A549 (cell line): ENCODE data around the gene NUP214. TPM values are rescaled to one million over a fixed set of nuclear protein-coding genes. Genes with fewer than 3 reads are reported as not detected.

Experiments
- ATAC-seq, 2 experiments: fragments of 200-7000 bp in 1 of 2; fragments of >200 bp in 1 of 2; cut with Nextera tagmentation in 1 of 2; cut with Tn5 transposase in 1 of 2; 3 replicates each; pipeline versions ENCODE4 v1.8.0 to v1.9.1; 2018 to 2020; ENCODE audit warnings: mild to moderate bottlenecking in 1 of 2, moderate library complexity in 1 of 2
- CTCF ChIA-PET: fragments of 300-600 bp; sonication (Branson Sonifier 250); formaldehyde crosslinking; extraction: SDS; loops from one replicate; lab custom pipeline; 2021; ENCODE audit warnings: antibody characterized with exemption, inconsistent platforms; lab: Yijun Ruan, JAX
- POLR2A ChIA-PET: fragments of 350-600 bp; formaldehyde crosslinking; extraction: SDS; loops from one replicate; lab custom pipeline; 2021; ENCODE audit warnings: antibody characterized with exemption, inconsistent platforms; lab: Yijun Ruan, JAX
- DNase-seq, 2 experiments: peaks; one replicate each; pipeline versions ENCODE4 v3.0.0 to v3.0.0-alpha.2; 2011 to 2016; ENCODE audit warnings: low read depth in 1 of 2, low spot score in 1 of 2
- FAIRE-seq: peaks from 2 replicates; lab custom pipeline; 2011; peaks lifted over from hg19 to GRCh38; lab: Jason Lieb, UNC
- H3K27ac ChIP-seq, 2 experiments: fragments of >200 bp; sonication (Bioruptor Twin); formaldehyde crosslinking; 3 replicates each; pipeline ENCODE4 v1.5.1; 2016 to 2017
- H3K4me1 ChIP-seq: fragments of >200 bp; sonication (Bioruptor Twin); formaldehyde crosslinking; 3 replicates; pipeline ENCODE4 v1.6.1; 2016
- H3K4me2 ChIP-seq: fragments of >200 bp; sonication (Bioruptor Twin); formaldehyde crosslinking; 3 replicates; pipeline ENCODE4 v1.6.1; 2016
- H3K4me3 ChIP-seq: fragments of >200 bp; sonication (Bioruptor Twin); formaldehyde crosslinking; 3 replicates; pipeline ENCODE4 v1.5.1; 2016
- H3K9me3 ChIP-seq: fragments of >200 bp; sonication (Bioruptor Twin); formaldehyde crosslinking; 3 replicates; pipeline ENCODE4 v1.6.1; 2016
- CBX2 ChIP-seq: fragments of 200-600 bp; sonication (generic); IDR thresholded peaks from 2 replicates; pipeline ENCODE4 v1.6.1; 2016; ENCODE audit warnings: low read depth, mild to moderate bottlenecking, borderline replicate concordance
- CEBPB ChIP-seq, 2 experiments: fragments of >200 bp in 1 of 2; sonication (Bioruptor Twin) in 1 of 2; formaldehyde crosslinking in 1 of 2; IDR thresholded peaks; 2 replicates each; pipeline ENCODE4 v1.6.1; 2012 to 2016
- EHMT2 ChIP-seq: fragments of 200-600 bp; sonication (generic); IDR thresholded peaks from 2 replicates; pipeline ENCODE4 v1.6.1; 2016; ENCODE audit warnings: antibody characterized with exemption, low read depth, mild to moderate bottlenecking, moderate library complexity
- EP300 ChIP-seq, 2 experiments: fragments of >200 bp; sonication (Bioruptor Twin); formaldehyde crosslinking; IDR thresholded peaks; 2 replicates in 1 of 2; 3 replicates in 1 of 2; pipeline ENCODE4 v1.6.1; 2016 to 2017
- ESRRA ChIP-seq: fragments of 150-350 bp; IDR thresholded peaks from 2 replicates; pipeline ENCODE4 v1.6.1; 2014; ENCODE audit warnings: mild to moderate bottlenecking, low read length, borderline replicate concordance
- FOSL2 ChIP-seq, 2 experiments: fragments of 450-650 bp in 1 of 2; fragments of >200 bp in 1 of 2; sonication (Bioruptor Twin) in 1 of 2; formaldehyde crosslinking; IDR thresholded peaks; 2 replicates each; pipeline versions ENCODE4 v1.5.0 to v1.6.1; 2016 to 2020; ENCODE audit warnings: mild to moderate bottlenecking in 1 of 2, moderate library complexity in 1 of 2
- FOXS1 ChIP-seq: fragments of 250-450 bp; sonication (Bioruptor Pico); IDR thresholded peaks from 2 replicates; pipeline ENCODE4 v1.5.0; 2020; ENCODE audit warnings: mild to moderate bottlenecking, moderate library complexity
- GATA3 ChIP-seq: IDR thresholded peaks from 2 replicates; pipeline ENCODE4 v1.6.1; 2012; ENCODE audit warnings: borderline replicate concordance
- HEYL ChIP-seq: fragments of 250-450 bp; sonication (Bioruptor Pico); IDR thresholded peaks from 2 replicates; pipeline ENCODE4 v1.8.0; 2021; ENCODE audit warnings: mild to moderate bottlenecking, moderate library complexity
- HOXB13 ChIP-seq: fragments of 250-450 bp; sonication (Bioruptor Pico); IDR thresholded peaks from 2 replicates; pipeline ENCODE4 v1.5.0; 2020; ENCODE audit warnings: low read depth, mild to moderate bottlenecking, moderate library complexity
- HOXB5 ChIP-seq: fragments of 250-450 bp; sonication (Bioruptor Pico); IDR thresholded peaks from 2 replicates; pipeline ENCODE4 v1.5.0; 2020; ENCODE audit warnings: mild to moderate bottlenecking, moderate library complexity
- JUN ChIP-seq, 2 experiments: fragments of >200 bp; sonication (Bioruptor Twin); formaldehyde crosslinking; IDR thresholded peaks; 2 replicates in 1 of 2; 3 replicates in 1 of 2; pipeline ENCODE4 v1.6.1; 2016 to 2017
- JUNB ChIP-seq: fragments of >200 bp; sonication (Bioruptor Twin); formaldehyde crosslinking; IDR thresholded peaks from 2 replicates; pipeline ENCODE4 v1.6.1; 2016
- KDM5A ChIP-seq: fragments of 200-600 bp; sonication (generic); IDR thresholded peaks from 2 replicates; pipeline ENCODE4 v1.6.1; 2016; ENCODE audit warnings: antibody characterized with exemption, mild to moderate bottlenecking
- MAFK ChIP-seq: fragments of 450-650 bp; IDR thresholded peaks from 2 replicates; pipeline ENCODE4 v1.6.1; 2014; ENCODE audit not compliant: partially characterized antibody
- MYC ChIP-seq: IDR thresholded peaks from 2 replicates; pipeline ENCODE4 v1.6.1; 2012; ENCODE audit warnings: mild to moderate bottlenecking, inconsistent platforms, low read length, improper control_type of control experiment, borderline replicate concordance
- PHF8 ChIP-seq: fragments of 200-600 bp; sonication (generic); IDR thresholded peaks from 2 replicates; pipeline ENCODE4 v1.6.1; 2016; ENCODE audit warnings: low read depth, mild to moderate bottlenecking, antibody characterized with exemption, moderate library complexity, borderline replicate concordance
- RAD21 ChIP-seq, 2 experiments: fragments of >200 bp in 1 of 2; sonication (Bioruptor Twin) in 1 of 2; formaldehyde crosslinking in 1 of 2; IDR thresholded peaks in 1 of 2; conservative IDR thresholded peaks in 1 of 2; 2 replicates in 1 of 2; 3 replicates in 1 of 2; pipeline ENCODE4 v1.6.1; 2012 to 2018; ENCODE audit warnings: inconsistent platforms in 1 of 2
- RFX5 ChIP-seq: fragments of 450-650 bp; IDR thresholded peaks from 2 replicates; pipeline ENCODE4 v1.7.1; 2014; ENCODE audit warnings: antibody characterized with exemption, mild to moderate bottlenecking, moderate library complexity
- ZFP36 ChIP-seq: fragments of 450-650 bp; IDR thresholded peaks from 2 replicates; pipeline ENCODE4 v1.6.1; 2014; ENCODE audit warnings: borderline replicate concordance; ENCODE audit not compliant: partially characterized antibody
- ZNF302 ChIP-seq: fragments of 250-450 bp; sonication (Bioruptor Pico); IDR thresholded peaks from 2 replicates; pipeline ENCODE4 v1.9.0; 2021; ENCODE audit warnings: inconsistent platforms, mild to moderate bottlenecking, moderate library complexity
- ZSCAN20 ChIP-seq: fragments of 250-450 bp; sonication (Bioruptor Pico); IDR thresholded peaks from 2 replicates; pipeline ENCODE4 v1.8.0; 2022; ENCODE audit warnings: mild to moderate bottlenecking, moderate library complexity
- WGBS: methylation state at CpG from one replicate; pipeline ENCODE4 v1.1.6; 2017; ENCODE audit errors: missing lambda C conversion rate; 5-methylcytosine and 5-hydroxymethylcytosine counted together
- polyA plus RNA-seq, 4 experiments: library from polyadenylated mRNA; depleted of rRNA in 3 of 4; stranded (reverse); fragments of >200 nt; fragmentation: RNase III in 1 of 4; extraction: RNeasy Plus Mini Kit Qiagen cat#74134 plus additional on column Dnase treatment in 1 of 4; gene quantifications; 2 replicates in 3 of 4; 3 replicates in 1 of 4; pipeline ENCODE4 v1.2.3, GENCODE V29; 2011 to 2017
- TF ChIP-seq, protein P1 (sequence below): fragments of 150-350 bp; IDR thresholded peaks from 2 replicates; pipeline ENCODE4 v1.6.1; 2014; ENCODE audit warnings: low read depth, mild to moderate bottlenecking, low read length
- TF ChIP-seq, protein P2 (sequence below): IDR thresholded peaks from 2 replicates; pipeline ENCODE4 v1.6.1; 2012
- TF ChIP-seq, protein P3 (sequence below): fragments of >200 bp; sonication (Bioruptor Twin); formaldehyde crosslinking; IDR thresholded peaks from 2 replicates; pipeline ENCODE4 v1.6.1; 2016
- TF ChIP-seq, protein P4 (sequence below): fragments of 200-600 bp; sonication (generic); IDR thresholded peaks from 2 replicates; pipeline ENCODE4 v1.6.1; 2016; ENCODE audit warnings: antibody characterized with exemption, mild to moderate bottlenecking, moderate library complexity
- TF ChIP-seq, protein P5 (sequence below): fragments of 450-650 bp; IDR thresholded peaks from 2 replicates; pipeline ENCODE4 v1.6.1; 2014; ENCODE audit warnings: antibody characterized with exemption
- TF ChIP-seq, protein P6 (sequence below): fragments of >200 bp; sonication (Bioruptor Twin); formaldehyde crosslinking; IDR thresholded peaks from 3 replicates; pipeline ENCODE4 v1.5.1; 2016

Gene NUP214
- polyA plus RNA-seq, 2 of the 4 experiments (the other 2 are of a cell fraction): 14.4 to 18.5 TPM

DNA sequence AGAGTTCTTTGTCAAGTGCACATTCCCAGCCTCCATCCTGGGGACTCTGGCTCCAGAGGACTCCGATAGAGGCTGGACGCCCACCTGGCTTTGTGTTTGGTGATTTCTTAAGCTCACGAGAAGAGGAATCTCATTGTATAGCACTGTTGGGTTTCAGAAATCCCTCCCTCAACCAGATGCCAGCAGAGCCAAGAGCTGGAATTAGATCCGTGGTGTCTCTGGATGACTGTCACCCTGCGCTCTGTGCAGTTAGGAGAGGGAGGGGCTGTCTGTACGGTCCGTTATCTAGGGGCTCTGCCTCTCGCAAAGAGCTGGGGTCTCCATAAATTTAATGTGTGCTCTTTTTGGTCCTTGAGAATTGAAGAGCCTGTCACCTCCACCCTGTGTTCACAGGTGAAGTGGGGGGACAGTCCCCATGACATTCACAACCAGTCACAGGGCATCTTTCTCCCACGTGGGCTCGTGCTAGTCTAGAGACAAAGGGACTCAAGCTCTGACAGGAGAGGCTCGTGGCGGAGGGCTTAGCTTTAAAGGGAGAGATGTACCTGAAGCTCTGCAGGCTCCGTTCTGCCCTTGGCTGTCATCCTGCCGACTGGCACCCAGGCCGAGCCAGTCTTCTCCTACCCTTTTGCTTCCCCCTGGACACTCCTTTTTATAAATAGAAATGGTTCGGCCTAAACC is 109.6 kb downstream of the NUP214 start:
- ChIA-PET POLR2A (interaction anchor here (0.5 kb wide), 1 partner anchor 21 kb away, joined by 3 read pairs; no protein-coding TSS in a partner anchor), CTCF (interaction anchor here (0.8 to 2.1 kb wide), 6 partner anchors 8 to 249 kb away, joined by 3 to 7 read pairs (median 3); no protein-coding TSS in a partner anchor)
- H3K4me2 ChIP-seq: no peak overlapping the region
- no peaks in the 10 kb centered on the region for H3K9me3 ChIP-seq
- no peak overlapping the region for H3K4me3 ChIP-seq
- ATAC-seq (no peak), FAIRE-seq (no peak), DNase-seq (no peak)
- no peaks in the 10 kb centered on the region for H3K4me1 ChIP-seq
- TF ChIP-seq, protein P1, sequence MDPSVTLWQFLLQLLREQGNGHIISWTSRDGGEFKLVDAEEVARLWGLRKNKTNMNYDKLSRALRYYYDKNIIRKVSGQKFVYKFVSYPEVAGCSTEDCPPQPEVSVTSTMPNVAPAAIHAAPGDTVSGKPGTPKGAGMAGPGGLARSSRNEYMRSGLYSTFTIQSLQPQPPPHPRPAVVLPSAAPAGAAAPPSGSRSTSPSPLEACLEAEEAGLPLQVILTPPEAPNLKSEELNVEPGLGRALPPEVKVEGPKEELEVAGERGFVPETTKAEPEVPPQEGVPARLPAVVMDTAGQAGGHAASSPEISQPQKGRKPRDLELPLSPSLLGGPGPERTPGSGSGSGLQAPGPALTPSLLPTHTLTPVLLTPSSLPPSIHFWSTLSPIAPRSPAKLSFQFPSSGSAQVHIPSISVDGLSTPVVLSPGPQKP: no peak
- no peak for TF ChIP-seq CEBPB (IDR thresholded peaks at IDR 0.05)
- no peak for TF ChIP-seq GATA3
- TF ChIP-seq, protein P2, sequence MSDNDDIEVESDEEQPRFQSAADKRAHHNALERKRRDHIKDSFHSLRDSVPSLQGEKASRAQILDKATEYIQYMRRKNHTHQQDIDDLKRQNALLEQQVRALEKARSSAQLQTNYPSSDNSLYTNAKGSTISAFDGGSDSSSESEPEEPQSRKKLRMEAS: no peak
- no peak for TF ChIP-seq ZNF302 (CRISPR knock-in tag)
- TF ChIP-seq PHF8: no peak
- TF ChIP-seq ZSCAN20 (CRISPR knock-in tag): no peak
- TF ChIP-seq EHMT2: no peak
- no peak for TF ChIP-seq CBX2
- TF ChIP-seq, protein P3, sequence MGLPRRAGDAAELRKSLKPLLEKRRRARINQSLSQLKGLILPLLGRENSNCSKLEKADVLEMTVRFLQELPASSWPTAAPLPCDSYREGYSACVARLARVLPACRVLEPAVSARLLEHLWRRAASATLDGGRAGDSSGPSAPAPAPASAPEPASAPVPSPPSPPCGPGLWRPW: no peak
- TF ChIP-seq JUN (IDR thresholded peaks at IDR 0.05): no peak
- TF ChIP-seq ZFP36: no peak
- TF ChIP-seq RFX5: no peak
- no peak overlapping the region for H3K27ac ChIP-seq
- 94% methylated on average over 16 of the region's 16 CpGs for WGBS

DNA sequence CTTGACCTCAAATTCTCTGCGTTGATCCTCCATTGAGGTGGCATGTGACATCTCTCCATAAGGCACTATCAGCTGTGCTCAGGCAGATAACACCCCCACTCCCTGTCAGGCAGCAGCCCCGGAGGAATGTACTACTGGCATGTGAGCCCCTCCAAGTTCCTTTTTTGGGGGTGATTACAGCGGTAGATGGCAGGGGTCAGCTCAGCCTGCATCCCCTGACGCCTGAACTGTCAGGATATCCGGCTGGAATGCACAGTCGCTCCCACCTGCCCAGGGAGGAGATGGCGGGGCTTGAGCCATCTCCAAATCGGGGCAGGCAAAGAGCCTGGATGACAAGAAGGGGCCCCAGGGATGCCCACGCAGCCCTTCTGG is 110.1 kb downstream of the NUP214 start:
- H3K4me1 ChIP-seq: no peaks in the 10 kb centered on the region
- H3K4me2 ChIP-seq: no peak overlapping the region
- FAIRE-seq (no peak), ATAC-seq (no peak), DNase-seq (no peak)
- H3K27ac ChIP-seq: no peak overlapping the region
- no peak overlapping the region for H3K4me3 ChIP-seq
- POLR2A ChIA-PET: interaction anchor here (0.5 kb wide), 1 partner anchor 21 kb away, joined by 3 read pairs; no protein-coding TSS in a partner anchor
- CTCF ChIA-PET: interaction anchor here (0.8 to 2.1 kb wide), 7 partner anchors 8 to 249 kb away, joined by 3 to 7 read pairs (median 3); no protein-coding TSS in a partner anchor
- 92% methylated on average over 6 of the region's 9 CpGs for WGBS
- H3K9me3 ChIP-seq: no peaks in the 10 kb centered on the region
- TF ChIP-seq EP300 (IDR thresholded peaks at IDR 0.05) (no peak), KDM5A (no peak), GATA3 (no peak), MYC (no peak), RAD21 (conservative IDR thresholded peaks at IDR 0.05 in 1 of 2, IDR thresholded peaks at IDR 0.05 in 1 of 2) (no peak), HEYL (no peak), HOXB13 (CRISPR knock-in tag) (no peak), FOXS1 (CRISPR knock-in tag) (no peak), FOSL2 (IDR thresholded peaks at IDR 0.05) (no peak), FOSL2 (CRISPR knock-in tag; IDR thresholded peaks at IDR 0.05) (no peak), ZSCAN20 (CRISPR knock-in tag) (no peak), MAFK (no peak), ESRRA (no peak), HOXB5 (CRISPR knock-in tag) (no peak), JUNB (no peak)
- TF ChIP-seq, protein P4, sequence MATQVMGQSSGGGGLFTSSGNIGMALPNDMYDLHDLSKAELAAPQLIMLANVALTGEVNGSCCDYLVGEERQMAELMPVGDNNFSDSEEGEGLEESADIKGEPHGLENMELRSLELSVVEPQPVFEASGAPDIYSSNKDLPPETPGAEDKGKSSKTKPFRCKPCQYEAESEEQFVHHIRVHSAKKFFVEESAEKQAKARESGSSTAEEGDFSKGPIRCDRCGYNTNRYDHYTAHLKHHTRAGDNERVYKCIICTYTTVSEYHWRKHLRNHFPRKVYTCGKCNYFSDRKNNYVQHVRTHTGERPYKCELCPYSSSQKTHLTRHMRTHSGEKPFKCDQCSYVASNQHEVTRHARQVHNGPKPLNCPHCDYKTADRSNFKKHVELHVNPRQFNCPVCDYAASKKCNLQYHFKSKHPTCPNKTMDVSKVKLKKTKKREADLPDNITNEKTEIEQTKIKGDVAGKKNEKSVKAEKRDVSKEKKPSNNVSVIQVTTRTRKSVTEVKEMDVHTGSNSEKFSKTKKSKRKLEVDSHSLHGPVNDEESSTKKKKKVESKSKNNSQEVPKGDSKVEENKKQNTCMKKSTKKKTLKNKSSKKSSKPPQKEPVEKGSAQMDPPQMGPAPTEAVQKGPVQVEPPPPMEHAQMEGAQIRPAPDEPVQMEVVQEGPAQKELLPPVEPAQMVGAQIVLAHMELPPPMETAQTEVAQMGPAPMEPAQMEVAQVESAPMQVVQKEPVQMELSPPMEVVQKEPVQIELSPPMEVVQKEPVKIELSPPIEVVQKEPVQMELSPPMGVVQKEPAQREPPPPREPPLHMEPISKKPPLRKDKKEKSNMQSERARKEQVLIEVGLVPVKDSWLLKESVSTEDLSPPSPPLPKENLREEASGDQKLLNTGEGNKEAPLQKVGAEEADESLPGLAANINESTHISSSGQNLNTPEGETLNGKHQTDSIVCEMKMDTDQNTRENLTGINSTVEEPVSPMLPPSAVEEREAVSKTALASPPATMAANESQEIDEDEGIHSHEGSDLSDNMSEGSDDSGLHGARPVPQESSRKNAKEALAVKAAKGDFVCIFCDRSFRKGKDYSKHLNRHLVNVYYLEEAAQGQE: no peak
- TF ChIP-seq, protein P5, sequence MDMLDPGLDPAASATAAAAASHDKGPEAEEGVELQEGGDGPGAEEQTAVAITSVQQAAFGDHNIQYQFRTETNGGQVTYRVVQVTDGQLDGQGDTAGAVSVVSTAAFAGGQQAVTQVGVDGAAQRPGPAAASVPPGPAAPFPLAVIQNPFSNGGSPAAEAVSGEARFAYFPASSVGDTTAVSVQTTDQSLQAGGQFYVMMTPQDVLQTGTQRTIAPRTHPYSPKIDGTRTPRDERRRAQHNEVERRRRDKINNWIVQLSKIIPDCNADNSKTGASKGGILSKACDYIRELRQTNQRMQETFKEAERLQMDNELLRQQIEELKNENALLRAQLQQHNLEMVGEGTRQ: no peak
- TF ChIP-seq, protein P6, sequence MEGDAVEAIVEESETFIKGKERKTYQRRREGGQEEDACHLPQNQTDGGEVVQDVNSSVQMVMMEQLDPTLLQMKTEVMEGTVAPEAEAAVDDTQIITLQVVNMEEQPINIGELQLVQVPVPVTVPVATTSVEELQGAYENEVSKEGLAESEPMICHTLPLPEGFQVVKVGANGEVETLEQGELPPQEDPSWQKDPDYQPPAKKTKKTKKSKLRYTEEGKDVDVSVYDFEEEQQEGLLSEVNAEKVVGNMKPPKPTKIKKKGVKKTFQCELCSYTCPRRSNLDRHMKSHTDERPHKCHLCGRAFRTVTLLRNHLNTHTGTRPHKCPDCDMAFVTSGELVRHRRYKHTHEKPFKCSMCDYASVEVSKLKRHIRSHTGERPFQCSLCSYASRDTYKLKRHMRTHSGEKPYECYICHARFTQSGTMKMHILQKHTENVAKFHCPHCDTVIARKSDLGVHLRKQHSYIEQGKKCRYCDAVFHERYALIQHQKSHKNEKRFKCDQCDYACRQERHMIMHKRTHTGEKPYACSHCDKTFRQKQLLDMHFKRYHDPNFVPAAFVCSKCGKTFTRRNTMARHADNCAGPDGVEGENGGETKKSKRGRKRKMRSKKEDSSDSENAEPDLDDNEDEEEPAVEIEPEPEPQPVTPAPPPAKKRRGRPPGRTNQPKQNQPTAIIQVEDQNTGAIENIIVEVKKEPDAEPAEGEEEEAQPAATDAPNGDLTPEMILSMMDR: no peak
- TF ChIP-seq, protein P2: no peak
